Measurements from ENCODE around the gene FMN1.

- TF ChIP-seq EZH2 (IDR thresholded peaks at IDR 0.05; ENCODE audit: insufficient read depth, poor library complexity, severe bottlenecking) (no peak), EZH2phosphoT487 (IDR thresholded peaks at IDR 0.05; ENCODE audit: insufficient read depth, low read depth) (no peak)
Observed at GRCh38 chr15:33137101-33137500, 57.4 kb downstream of the FMN1 start.
